Loucy (cell line): Measurements from ENCODE around the gene CD6.

Experiments used
- CTCF ChIP-seq: fragments of 200-600 bp; sonication (generic); conservative IDR thresholded peaks from 2 replicates; pipeline ENCODE4 v1.5.1; 2014; ENCODE audit warnings: mild to moderate bottlenecking, antibody characterized with exemption, low read length
- EZH2phosphoT487 ChIP-seq: fragments of 200-600 bp; IDR thresholded peaks from 2 replicates; pipeline ENCODE4 v1.6.1; 2018; ENCODE audit warnings: antibody characterized with exemption, mild to moderate bottlenecking, moderate library complexity, borderline replicate concordance

GRCh38 chr11:61011229-61011870, 39.9 kb downstream of the CD6 start:
- TF ChIP-seq CTCF (no peak), EZH2phosphoT487 (no peak)
